Vagina (tissue), 2 donors: Measurements from ENCODE around the gene PLEKHF1. TPM values are rescaled to one million over a fixed set of nuclear protein-coding genes. Genes with fewer than 3 reads are reported as not detected.

ENCODE experiments used
- DNase-seq, 2 donors: peaks; one replicate each; pipeline ENCODE4 v3.0.0-alpha.2; 2017; ENCODE audit errors: extremely low spot score in 2 of 2
- H3K27ac ChIP-seq: fragments of 200-600 bp; sonication (generic); one replicate; pipeline ENCODE4 v1.5.1; 2019
- H3K27me3 ChIP-seq: fragments of 200-600 bp; sonication (generic); one replicate; pipeline ENCODE4 v1.5.1; 2019
- H3K36me3 ChIP-seq, 2 donors: fragments of 200-600 bp; sonication (generic); one replicate each; pipeline ENCODE4 v1.5.1; 2017 to 2019
- H3K4me1 ChIP-seq: fragments of 200-600 bp; sonication (generic); one replicate; pipeline ENCODE4 v1.5.1; 2019
- H3K4me3 ChIP-seq, 2 donors: fragments of 200-600 bp; sonication (generic); 1 replicate in 1 of 2; 2 replicates in 1 of 2; pipeline ENCODE4 v1.5.1; 2016 to 2019
- H3K9me3 ChIP-seq: fragments of 200-600 bp; sonication (generic); one replicate; pipeline ENCODE4 v1.5.1; 2019
- CTCF ChIP-seq, 3 experiments: fragments of 450-650 bp in 2 of 3; fragments of 200-600 bp in 1 of 3; sonication (generic) in 1 of 3; IDR thresholded peaks; one replicate each; pipeline ENCODE4 v1.5.1; 2017 to 2019; ENCODE audit warnings: antibody characterized with exemption in 3 of 3, mild to moderate bottlenecking in 2 of 3, moderate library complexity in 2 of 3
- POLR2A ChIP-seq, 2 donors: fragments of 450-650 bp; IDR thresholded peaks; one replicate each; pipeline ENCODE4 v1.6.1; 2017; ENCODE audit warnings: antibody characterized with exemption in 2 of 2, mild to moderate bottlenecking in 2 of 2, moderate library complexity in 2 of 2
- POLR2AphosphoS5 ChIP-seq, 2 donors: sonication (generic); formaldehyde crosslinking; IDR thresholded peaks; one replicate each; pipeline ENCODE4 v1.9.0; 2017; ENCODE audit warnings: antibody characterized with exemption in 2 of 2, mild to moderate bottlenecking in 2 of 2, low read depth in 1 of 2; ENCODE audit not compliant: insufficient read depth in 1 of 2
- intact Hi-C: fragments of 100-400 bp; cut with DNase I; formaldehyde crosslinking; loops from one replicate; pipeline ENCODE4 v1.15.1; 2023
- total RNA-seq: library from RNA; depleted of rRNA; stranded (reverse); fragments of >200 nt; gene quantifications from one replicate; pipeline ENCODE4 v1.2.3, GENCODE V29; 2016

Gene PLEKHF1
- total RNA-seq, 1 donor from 2014 or later = 37.1 TPM

- H3K27me3 ChIP-seq = no peaks in the 10 kb centered on the region
- peaks cover 10% of the 10 kb centered on the region for H3K4me1 ChIP-seq
- intact Hi-C loops = no loop called here
- H3K27ac ChIP-seq = no peak overlapping the region
- no peaks in the 10 kb centered on the region for H3K36me3 ChIP-seq
- no peak overlapping the region for H3K4me3 ChIP-seq
- TF ChIP-seq CTCF (IDR thresholded peaks at IDR 0.05) = no peak
- no peaks in the 10 kb centered on the region for H3K9me3 ChIP-seq
- no peak for DNase-seq
Observed at GRCh38 chr19:29650772-29651387, 14.4 kb upstream of the PLEKHF1 start.

- Histone ChIP-seq H3K36me3 (no peaks in the 10 kb centered on the region), H3K27me3 (no peaks in the 10 kb centered on the region), H3K4me1 (peaks cover under 1% of the 10 kb centered on the region), H3K4me3 (no peak overlapping the region), H3K9me3 (no peaks in the 10 kb centered on the region), H3K27ac (no peak overlapping the region)
- intact Hi-C loops = no loop called here
- DNase-seq = no peak
- TF ChIP-seq POLR2AphosphoS5 (IDR thresholded peaks at IDR 0.05; ENCODE audit: insufficient read depth in 1 of 2, low read depth in 1 of 2) (no peak), POLR2A (IDR thresholded peaks at IDR 0.05) (no peak), CTCF (IDR thresholded peaks at IDR 0.05) (no peak)
Observed at GRCh38 chr19:29651622-29652394, 13.5 kb upstream of the PLEKHF1 start.

GRCh38 chr19:29653398-29653797, 11.9 kb upstream of the PLEKHF1 start:
- no peaks in the 10 kb centered on the region for H3K9me3 ChIP-seq
- no peak overlapping the region for H3K27ac ChIP-seq
- intact Hi-C loops = no loop called here
- TF ChIP-seq POLR2A (IDR thresholded peaks at IDR 0.05) (no peak), CTCF (IDR thresholded peaks at IDR 0.05) (no peak), POLR2AphosphoS5 (IDR thresholded peaks at IDR 0.05; ENCODE audit: insufficient read depth in 1 of 2, low read depth in 1 of 2) (no peak)
- DNase-seq = no peak
- H3K27me3 ChIP-seq = no peaks in the 10 kb centered on the region
- no peaks in the 10 kb centered on the region for H3K36me3 ChIP-seq
- no peak overlapping the region for H3K4me3 ChIP-seq
- no peaks in the 10 kb centered on the region for H3K4me1 ChIP-seq

- DNase-seq = no peak
- no peak for TF ChIP-seq CTCF (IDR thresholded peaks at IDR 0.05)
- Histone ChIP-seq H3K4me1 (no peaks in the 10 kb centered on the region), H3K36me3 (no peaks in the 10 kb centered on the region), H3K27me3 (no peaks in the 10 kb centered on the region), H3K27ac (no peak overlapping the region), H3K9me3 (no peaks in the 10 kb centered on the region), H3K4me3 (no peak overlapping the region)
- intact Hi-C loops = no loop called here
Observed at GRCh38 chr19:29655648-29656335, 9.5 kb upstream of the PLEKHF1 start.
